GM23338 (cell line): ENCODE measurements around the gene SLC16A2. TPM values are rescaled to one million over a fixed set of nuclear protein-coding genes. Genes with fewer than 3 reads are reported as not detected.

Experiments used
- ATAC-seq: fragments of 200-7000 bp; cut with Tn5 transposase; 3 replicates; pipeline ENCODE4 v1.9.1; 2020
- DNase-seq: peaks from one replicate; pipeline ENCODE4 v3.0.0-alpha.2; 2015; ENCODE audit warnings: low spot score
- H2AFZ ChIP-seq: fragments of 200-600 bp; sonication (generic); 2 replicates; pipeline ENCODE4 v1.8.0; 2016; ENCODE audit warnings: antibody characterized with exemption, mild to moderate bottlenecking, moderate library complexity
- H3F3A ChIP-seq: fragments of 200-600 bp; sonication (generic); replicated peaks from 2 replicates; pipeline ENCODE4 v1.8.0; 2017; ENCODE audit warnings: antibody characterized with exemption, mixed run types, low read depth
- H3K27ac ChIP-seq: fragments of 200-600 bp; sonication (generic); 2 replicates; pipeline ENCODE4 v1.6.1; 2016; ENCODE audit warnings: low read depth
- H3K27me3 ChIP-seq: fragments of 200-600 bp; sonication (generic); 2 replicates; pipeline ENCODE4 v1.8.0; 2016; ENCODE audit warnings: mild to moderate bottlenecking, mixed run types, moderate library complexity; ENCODE audit not compliant: insufficient read depth
- H3K36me3 ChIP-seq: fragments of 200-600 bp; sonication (generic); 2 replicates; pipeline ENCODE4 v1.8.0; 2016; ENCODE audit warnings: mild to moderate bottlenecking; ENCODE audit not compliant: insufficient read depth
- H3K4me1 ChIP-seq: fragments of 200-600 bp; sonication (generic); 2 replicates; pipeline ENCODE4 v1.8.0; 2016; ENCODE audit warnings: mild to moderate bottlenecking, moderate library complexity; ENCODE audit not compliant: insufficient read depth
- H3K4me2 ChIP-seq: fragments of 200-600 bp; sonication (generic); 2 replicates; pipeline ENCODE4 v1.7.1; 2017; ENCODE audit warnings: mixed run types
- H3K4me3 ChIP-seq: fragments of 200-600 bp; sonication (generic); 2 replicates; pipeline ENCODE4 v1.6.1; 2016; ENCODE audit warnings: mixed run types
- H3K79me2 ChIP-seq: fragments of 200-600 bp; sonication (generic); replicated peaks from 2 replicates; pipeline ENCODE4 v1.8.0; 2017; ENCODE audit warnings: mild to moderate bottlenecking; ENCODE audit not compliant: insufficient read depth
- H3K9me2 ChIP-seq: fragments of 200-600 bp; sonication (generic); 2 replicates; pipeline ENCODE4 v1.8.0; 2017; ENCODE audit not compliant: insufficient read depth
- H4K20me1 ChIP-seq: fragments of 200-600 bp; sonication (generic); replicated peaks from 2 replicates; pipeline ENCODE4 v1.8.0; 2017; ENCODE audit warnings: mild to moderate bottlenecking; ENCODE audit not compliant: insufficient read depth
- H3K27ac Mint-ChIP-seq: 2 replicates; pipeline ENCODE4 v1.8.0; 2020; ENCODE audit warnings: inconsistent platforms, mild to moderate bottlenecking, moderate library complexity, mixed read lengths
- H3K27me3 Mint-ChIP-seq: 3 replicates; pipeline ENCODE4 v1.8.0; 2022; ENCODE audit warnings: low read depth, mild to moderate bottlenecking, moderate library complexity, mixed read lengths, inconsistent platforms; ENCODE audit not compliant: insufficient read depth, poor library complexity
- H3K36me3 Mint-ChIP-seq: 3 replicates; pipeline ENCODE4 v1.8.0; 2021; ENCODE audit warnings: low read depth, mild to moderate bottlenecking, inconsistent platforms, moderate library complexity, mixed read lengths
- H3K4me1 Mint-ChIP-seq: 3 replicates; pipeline ENCODE4 v1.8.0; 2020; ENCODE audit warnings: mild to moderate bottlenecking, inconsistent platforms, mixed read lengths
- H3K4me3 Mint-ChIP-seq: 3 replicates; pipeline ENCODE4 v1.8.0; 2021; ENCODE audit warnings: moderate library complexity, mild to moderate bottlenecking, inconsistent platforms, mixed read lengths
- H3K9me3 Mint-ChIP-seq: 3 replicates; pipeline ENCODE4 v1.8.0; 2020; ENCODE audit warnings: moderate library complexity, mild to moderate bottlenecking, inconsistent platforms, mixed read lengths
- CTCF ChIP-seq, 2 experiments: fragments of 200-600 bp in 1 of 2; sonication (generic) in 1 of 2; conservative IDR thresholded peaks; 2 replicates each; pipeline versions ENCODE4 v1.5.1 to v1.6.1; 2016 to 2017; ENCODE audit warnings: antibody characterized with exemption in 2 of 2, low read depth in 2 of 2, mild to moderate bottlenecking in 2 of 2, moderate library complexity in 1 of 2
- ETS1 ChIP-seq: IDR thresholded peaks from 2 replicates; pipeline ENCODE4 v1.6.1; 2016; ENCODE audit warnings: antibody characterized with exemption
- EZH2phosphoT487 ChIP-seq: fragments of 200-600 bp; sonication (generic); IDR thresholded peaks from one replicate; pipeline ENCODE4 v1.8.1; 2018; ENCODE audit warnings: antibody characterized with exemption; ENCODE audit not compliant: unreplicated experiment
- JUNB ChIP-seq: IDR thresholded peaks from one replicate; pipeline ENCODE4 v1.6.1; 2016; ENCODE audit warnings: antibody characterized with exemption; ENCODE audit not compliant: unreplicated experiment
- NANOG ChIP-seq: IDR thresholded peaks from 2 replicates; pipeline ENCODE4 v1.6.1; 2016; ENCODE audit warnings: antibody characterized with exemption, borderline replicate concordance
- ZNF114 ChIP-seq: fragments of 250-450 bp; sonication (Bioruptor Pico); IDR thresholded peaks from 2 replicates; pipeline ENCODE4 v1.5.0; 2020; ENCODE audit warnings: mild to moderate bottlenecking, moderate library complexity
- polyA plus RNA-seq: library from polyadenylated mRNA; unstranded; fragments of >200 nt; fragmentation: Nextera tagmentation; extraction: Ambion mirVana; gene quantifications from 2 replicates; pipeline ENCODE4 v1.2.1, GENCODE V29; 2016
- total RNA-seq: library from RNA; depleted of rRNA; stranded (reverse); fragments of >200 nt; shearing (Covaris generic); gene quantifications from 2 replicates; pipeline ENCODE4 v1.2.3, GENCODE V29; 2014

SLC16A2 gene
- total and polyA plus RNA-seq, 2 experiments from 2014 or later = 11.1 to 27.9 TPM

- Mint-ChIP-seq H3K9me3 (no peaks in the 10 kb centered on the region; the same call in 2 of the 3 replicates), H3K4me3 (no peak overlapping the region), H3K27ac (no peak overlapping the region), H3K4me1 (peaks cover 3% of the 10 kb centered on the region; the same call in 2 of the 3 replicates), H3K27me3 (no peaks in the 10 kb centered on the region), H3K36me3 (no peaks in the 10 kb centered on the region)
- Histone ChIP-seq H4K20me1 (no peaks in the 10 kb centered on the region), H3K4me1 (peaks cover 6% of the 10 kb centered on the region; the same call in 1 of the 2 replicates), H2AFZ (peak overlapping the region; percentile 64; the same call in 1 of the 2 replicates), H3K79me2 (no peaks in the 10 kb centered on the region), H3F3A (no peaks in the 10 kb centered on the region), H3K27ac (no peak overlapping the region), H3K36me3 (no peaks in the 10 kb centered on the region), H3K4me3 (no peak overlapping the region), H3K4me2 (no peak overlapping the region), H3K9me2 (no peaks in the 10 kb centered on the region), H3K27me3 (no peaks in the 10 kb centered on the region)
- TF ChIP-seq ETS1 (no peak), EZH2phosphoT487 (no peak), ZNF114 (CRISPR knock-in tag) (no peak), NANOG (no peak), CTCF (conservative IDR thresholded peaks at IDR 0.05; ENCODE audit: low read depth in 2 of 2) (peak; percentile 74 to 76)
- peak; percentile 98 for ATAC-seq
- peak; percentile 80 for DNase-seq
Observed at GRCh38 chrX:74382613-74383012, 38.7 kb upstream of the SLC16A2 start.

GRCh38 chrX:74383611-74384010 is 37.7 kb upstream of the SLC16A2 start:
- Mint-ChIP-seq H3K4me3 (no peak overlapping the region), H3K4me1 (peaks cover 3% of the 10 kb centered on the region; the same call in 2 of the 3 replicates), H3K9me3 (no peaks in the 10 kb centered on the region; the same call in 2 of the 3 replicates), H3K36me3 (no peaks in the 10 kb centered on the region), H3K27me3 (no peaks in the 10 kb centered on the region), H3K27ac (no peak overlapping the region)
- Histone ChIP-seq H2AFZ (no peak overlapping the region), H3K79me2 (no peaks in the 10 kb centered on the region), H4K20me1 (no peaks in the 10 kb centered on the region), H3K4me3 (no peak overlapping the region), H3K4me1 (peaks cover 6% of the 10 kb centered on the region; the same call in 1 of the 2 replicates), H3K9me2 (no peaks in the 10 kb centered on the region), H3K36me3 (no peaks in the 10 kb centered on the region), H3K27me3 (no peaks in the 10 kb centered on the region), H3K4me2 (no peak overlapping the region), H3K27ac (no peak overlapping the region), H3F3A (no peaks in the 10 kb centered on the region)
- peak; percentile 58 for DNase-seq
- peak; percentile 92 for ATAC-seq
- TF ChIP-seq JUNB (no peak), CTCF (conservative IDR thresholded peaks at IDR 0.05; ENCODE audit: low read depth in 2 of 2) (peak; percentile 54 to 83)
